PFSK-1 (cell line): ENCODE data around the gene GABRG1.

Experiments used
- FOXP2 ChIP-seq: optimal IDR thresholded peaks from 2 replicates; pipeline ENCODE3; 2011; ENCODE audit warnings: borderline replicate concordance, control low read depth, inconsistent platforms; ENCODE audit not compliant: insufficient read depth; ENCODE audit errors: extremely low read length, extremely low read depth
- POLR2AphosphoS5 ChIP-seq: IDR thresholded peaks from 2 replicates; pipeline ENCODE4 v1.6.1; 2012; ENCODE audit warnings: low read depth, mild to moderate bottlenecking, control low read depth, low read length, moderate library complexity
- SIN3A ChIP-seq: IDR thresholded peaks from 2 replicates; pipeline ENCODE4 v1.6.1; 2012; ENCODE audit warnings: mild to moderate bottlenecking, low read length, moderate library complexity, borderline replicate concordance; ENCODE audit not compliant: insufficient read depth
- TAF1 ChIP-seq: IDR thresholded peaks from 2 replicates; pipeline ENCODE4 v1.6.1; 2012; ENCODE audit warnings: low read length, control low read depth, borderline replicate concordance; ENCODE audit not compliant: insufficient read depth

- TF ChIP-seq POLR2AphosphoS5 (no peak), SIN3A (no peak), FOXP2 (no peak), TAF1 (no peak)
Measured at GRCh38 chr4:46081248-46081647, 42.6 kb downstream of the GABRG1 start.
